Hepatocyte (in vitro differentiated cells): ENCODE results near the gene ATXN1.

Experiments used
- EZH2phosphoT487 ChIP-seq: fragments of 200-600 bp; sonication (generic); IDR thresholded peaks from one replicate; pipeline ENCODE4 v1.6.1; 2018; ENCODE audit warnings: antibody characterized with exemption, mild to moderate bottlenecking, low read depth, moderate library complexity; ENCODE audit not compliant: unreplicated experiment, severe bottlenecking
- TF ChIP-seq, protein P1 (sequence below): fragments of 200-600 bp; sonication (generic); IDR thresholded peaks from 2 replicates; pipeline ENCODE4 v1.5.1; 2016; ENCODE audit warnings: antibody characterized with exemption, mild to moderate bottlenecking; ENCODE audit not compliant: poor library complexity

GRCh38 chr6:16683641-16684194, 77.5 kb downstream of the ATXN1 start:
- TF ChIP-seq, protein P1, sequence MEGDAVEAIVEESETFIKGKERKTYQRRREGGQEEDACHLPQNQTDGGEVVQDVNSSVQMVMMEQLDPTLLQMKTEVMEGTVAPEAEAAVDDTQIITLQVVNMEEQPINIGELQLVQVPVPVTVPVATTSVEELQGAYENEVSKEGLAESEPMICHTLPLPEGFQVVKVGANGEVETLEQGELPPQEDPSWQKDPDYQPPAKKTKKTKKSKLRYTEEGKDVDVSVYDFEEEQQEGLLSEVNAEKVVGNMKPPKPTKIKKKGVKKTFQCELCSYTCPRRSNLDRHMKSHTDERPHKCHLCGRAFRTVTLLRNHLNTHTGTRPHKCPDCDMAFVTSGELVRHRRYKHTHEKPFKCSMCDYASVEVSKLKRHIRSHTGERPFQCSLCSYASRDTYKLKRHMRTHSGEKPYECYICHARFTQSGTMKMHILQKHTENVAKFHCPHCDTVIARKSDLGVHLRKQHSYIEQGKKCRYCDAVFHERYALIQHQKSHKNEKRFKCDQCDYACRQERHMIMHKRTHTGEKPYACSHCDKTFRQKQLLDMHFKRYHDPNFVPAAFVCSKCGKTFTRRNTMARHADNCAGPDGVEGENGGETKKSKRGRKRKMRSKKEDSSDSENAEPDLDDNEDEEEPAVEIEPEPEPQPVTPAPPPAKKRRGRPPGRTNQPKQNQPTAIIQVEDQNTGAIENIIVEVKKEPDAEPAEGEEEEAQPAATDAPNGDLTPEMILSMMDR: no peak
- no peak for TF ChIP-seq EZH2phosphoT487
